Body of pancreas (tissue), 4 donors: ENCODE measurements around the gene APOA4.

ENCODE experiments used
- CTCF ChIP-seq, 7 experiments: fragments of 450-650 bp in 4 of 7; fragments of 200-600 bp in 3 of 7; sonication (generic) in 3 of 7; IDR thresholded peaks; one replicate each; pipeline ENCODE4 v1.5.1; 2016 to 2019; ENCODE audit warnings: antibody characterized with exemption in 7 of 7
- POLR2A ChIP-seq, 3 donors: fragments of 450-650 bp; IDR thresholded peaks; one replicate each; pipeline ENCODE4 v1.6.1; 2016; ENCODE audit warnings: antibody characterized with exemption in 3 of 3, mild to moderate bottlenecking in 2 of 3

GRCh38 chr11:116793772-116794097, 29.4 kb downstream of the APOA4 start:
- TF ChIP-seq POLR2A (IDR thresholded peaks at IDR 0.05) (peak in 1 of 3 donors; percentile 1), CTCF (IDR thresholded peaks at IDR 0.05) (no peak)
